D341Med (cell line): Measurements from ENCODE around the gene GOLGA8M.
"Not testable (repeated sequence)": the region's sequence is repeated elsewhere in the genome, so short reads cannot be mapped to it uniquely, and the experiment has no call there.

ENCODE experiments used
- DNase-seq: peaks from one replicate; pipeline ENCODE4 v3.0.0; 2012; ENCODE audit warnings: low spot score

GOLGA8M gene

GRCh38 chr15:28660750-28661149 lies 51.5 kb downstream of the GOLGA8M start:
- DNase-seq = not testable (repeated sequence)

- not testable (repeated sequence) for DNase-seq
These were observed 56.2 kb downstream of the GOLGA8M start for GRCh38 chr15:28656018-28656360.

DNA sequence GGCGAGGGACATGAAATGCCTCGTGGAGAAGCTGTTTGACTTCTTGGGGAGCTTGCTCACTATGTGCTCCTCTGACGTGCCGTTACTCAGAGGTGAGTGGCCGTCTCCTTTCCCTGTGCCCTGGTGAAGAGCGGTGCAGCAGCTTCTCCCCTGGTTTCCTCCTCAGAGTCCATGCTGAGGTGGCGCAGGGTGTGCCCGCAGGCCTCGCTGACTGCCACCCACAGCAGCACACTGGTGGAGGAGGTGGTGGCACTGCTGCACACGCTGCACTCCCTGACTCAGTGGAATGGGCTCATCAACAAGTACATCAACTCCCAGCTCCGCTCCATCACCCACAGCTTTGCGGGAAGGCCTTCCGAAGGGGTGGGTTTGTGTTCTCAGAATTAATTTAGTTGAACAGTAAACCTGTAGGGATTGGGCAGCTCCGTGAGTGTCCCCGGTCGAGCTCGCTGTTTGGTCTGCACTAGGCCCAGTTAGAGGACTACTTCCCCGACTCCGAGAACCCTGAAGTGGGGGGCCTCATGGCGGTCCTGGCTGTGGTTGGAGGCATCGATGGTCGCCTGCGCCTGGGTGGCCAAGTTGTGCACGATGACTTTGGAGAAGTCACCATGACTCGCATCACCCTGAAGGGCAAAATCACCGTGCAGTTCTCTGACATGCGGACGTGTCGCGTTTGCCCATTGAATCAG lies 56.7 kb downstream of the GOLGA8M start:
- not testable (repeated sequence) for DNase-seq

DNA sequence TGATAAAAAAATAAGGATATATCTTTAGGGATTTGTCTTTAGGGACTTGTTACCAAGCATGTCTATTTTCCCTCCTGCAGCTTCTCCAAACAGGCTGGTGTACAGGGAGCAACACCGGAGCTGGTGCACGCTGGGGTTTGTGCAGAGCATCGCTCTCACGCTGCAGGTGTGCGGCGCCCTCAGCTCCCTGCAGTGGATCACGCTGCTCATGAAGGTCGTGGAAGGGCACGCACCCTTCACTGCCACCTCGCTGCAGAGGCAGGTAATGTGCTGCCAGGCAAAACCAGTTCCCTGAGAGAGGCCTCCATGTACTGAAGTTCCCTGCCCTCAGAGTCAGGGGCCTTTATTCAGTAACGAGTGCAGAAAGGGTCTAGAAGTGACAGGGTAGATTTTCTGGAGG lies 58.0 kb downstream of the GOLGA8M start:
- DNase-seq = not testable (repeated sequence)

DNA sequence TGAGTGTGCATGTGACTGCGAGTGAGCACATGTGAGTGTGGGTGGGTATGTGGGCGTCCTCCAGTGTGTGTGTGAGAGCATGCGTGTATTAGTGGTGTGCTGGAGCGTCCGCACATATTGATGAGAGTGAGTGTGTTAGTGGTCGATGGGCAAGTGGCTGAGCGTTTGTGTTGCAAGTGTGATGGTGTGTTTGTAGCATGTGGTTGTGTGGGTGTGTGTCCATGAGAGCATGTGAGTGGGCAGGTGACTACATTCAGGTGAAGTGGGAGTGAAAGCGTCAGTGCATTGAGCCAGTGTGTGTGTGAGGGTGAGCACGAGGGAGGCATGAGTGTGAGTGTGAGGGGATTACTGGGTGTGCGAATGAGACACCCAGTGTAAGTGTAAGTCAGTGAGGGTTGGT lies 59.7 kb downstream of the GOLGA8M start:
- not testable (repeated sequence) for DNase-seq
